HEK293 (cell line): Measurements from ENCODE around the gene OST4.
A peak's percentile ranks its signal among the peaks of the same experiment; 100 is the strongest.

Experiments
- CTCF ChIA-PET: fragments of 350-600 bp; formaldehyde crosslinking; extraction: SDS; loops from one replicate; lab custom pipeline; 2021; ENCODE audit warnings: antibody characterized with exemption; lab: Yijun Ruan, JAX
- POLR2A ChIA-PET: fragments of 300-600 bp; formaldehyde crosslinking; extraction: SDS; loops from one replicate; lab custom pipeline; 2020; ENCODE audit warnings: antibody characterized with exemption, inconsistent platforms; lab: Yijun Ruan, JAX
- H3K27ac ChIP-seq: fragments of 200-500 bp; sonication (Bioruptor generic); 2 replicates; pipeline ENCODE4 v1.5.1; 2014; ENCODE audit warnings: low read depth, low read length, control low read depth, inconsistent platforms; ENCODE audit errors: extremely low read depth
- H3K36me3 ChIP-seq, 2 experiments: fragments of 200-500 bp in 1 of 2; sonication (Bioruptor generic) in 1 of 2; 1 replicate in 1 of 2; 2 replicates in 1 of 2; pipeline ENCODE4 v1.5.1; 2014 to 2017; ENCODE audit warnings: inconsistent platforms in 2 of 2, low read length in 2 of 2; ENCODE audit not compliant: control insufficient read depth in 2 of 2, insufficient read depth in 1 of 2
- H3K4me1 ChIP-seq: fragments of 200-500 bp; sonication (Bioruptor generic); 2 replicates; pipeline ENCODE4 v1.5.1; 2014; ENCODE audit warnings: mild to moderate bottlenecking, low read length, inconsistent platforms; ENCODE audit not compliant: control insufficient read depth, insufficient read depth
- H3K4me3 ChIP-seq: 2 replicates; pipeline ENCODE4 v1.5.1; 2011; ENCODE audit warnings: low read depth, mild to moderate bottlenecking, control low read depth, low read length, moderate library complexity
- H3K9me3 ChIP-seq: fragments of 200-500 bp; sonication (Bioruptor generic); 2 replicates; pipeline ENCODE4 v1.5.1; 2014; ENCODE audit warnings: low read depth, low read length, inconsistent platforms; ENCODE audit not compliant: control insufficient read depth, insufficient read depth
- EGR2 ChIP-seq: fragments of 450-650 bp; formaldehyde crosslinking; IDR thresholded peaks from 2 replicates; pipeline ENCODE4 v1.5.1; 2016; ENCODE audit warnings: low read depth, missing biosample characterization, missing genetic modification characterization
- GLI2 ChIP-seq: fragments of 450-650 bp; formaldehyde crosslinking; IDR thresholded peaks from 2 replicates; pipeline ENCODE4; 2017; ENCODE audit warnings: missing biosample characterization, missing genetic modification characterization, low read depth, borderline replicate concordance
- GLIS2 ChIP-seq: fragments of 450-650 bp; formaldehyde crosslinking; IDR thresholded peaks from 2 replicates; pipeline ENCODE4 v1.5.1; 2016; ENCODE audit warnings: missing biosample characterization, missing genetic modification characterization
- HOXA7 ChIP-seq: sonication (generic); formaldehyde crosslinking; IDR thresholded peaks from 2 replicates; pipeline ENCODE4 v1.8.1; 2022; ENCODE audit warnings: missing genetic modification reagents, borderline replicate concordance
- HOXC10 ChIP-seq: sonication (generic); formaldehyde crosslinking; IDR thresholded peaks from 2 replicates; pipeline ENCODE4 v1.8.1; 2023; ENCODE audit warnings: mild to moderate bottlenecking, missing genetic modification reagents
- IKZF3 ChIP-seq: fragments of 450-650 bp; IDR thresholded peaks from 2 replicates; pipeline ENCODE4 v1.5.0; 2018; ENCODE audit warnings: missing biosample characterization, mild to moderate bottlenecking, missing genetic modification characterization, moderate library complexity
- MYNN ChIP-seq: fragments of 450-650 bp; formaldehyde crosslinking; IDR thresholded peaks from 2 replicates; pipeline ENCODE4 v1.5.1; 2016; ENCODE audit warnings: missing biosample characterization, missing genetic modification characterization, borderline replicate concordance
- PATZ1 ChIP-seq: fragments of 450-650 bp; formaldehyde crosslinking; IDR thresholded peaks from 2 replicates; pipeline ENCODE4 v1.5.1; 2016; ENCODE audit warnings: missing biosample characterization, missing genetic modification characterization
- PBX3 ChIP-seq: sonication (generic); formaldehyde crosslinking; IDR thresholded peaks from 2 replicates; pipeline ENCODE4 v1.8.1; 2022; ENCODE audit warnings: mild to moderate bottlenecking, moderate library complexity, missing genetic modification reagents
- SCRT1 ChIP-seq: fragments of 450-650 bp; formaldehyde crosslinking; IDR thresholded peaks from 2 replicates; pipeline ENCODE4 v1.5.1; 2016; ENCODE audit warnings: missing biosample characterization, missing genetic modification characterization, borderline replicate concordance
- SETDB1 ChIP-seq: IDR thresholded peaks from one replicate; pipeline ENCODE4 v1.6.1; 2017; ENCODE audit warnings: mild to moderate bottlenecking, low read length, moderate library complexity, mixed read lengths; ENCODE audit not compliant: insufficient read length
- SP2 ChIP-seq: fragments of 450-650 bp; formaldehyde crosslinking; IDR thresholded peaks from 2 replicates; pipeline ENCODE4 v1.5.1; 2016; ENCODE audit warnings: missing biosample characterization, missing genetic modification characterization
- ZBTB20 ChIP-seq: fragments of 450-650 bp; formaldehyde crosslinking; IDR thresholded peaks from 2 replicates; pipeline ENCODE4 v1.5.1; 2016; ENCODE audit warnings: missing biosample characterization, missing genetic modification characterization
- ZBTB6 ChIP-seq: fragments of 450-650 bp; formaldehyde crosslinking; IDR thresholded peaks from 2 replicates; pipeline ENCODE4 v1.5.1; 2017; ENCODE audit warnings: missing biosample characterization, missing genetic modification characterization
- ZBTB8A ChIP-seq: fragments of 450-650 bp; formaldehyde crosslinking; IDR thresholded peaks from 2 replicates; pipeline ENCODE4 v1.5.1; 2016; ENCODE audit warnings: missing biosample characterization, missing genetic modification characterization
- ZFHX2 ChIP-seq: fragments of 450-650 bp; formaldehyde crosslinking; conservative IDR thresholded peaks from 2 replicates; pipeline ENCODE4 v1.5.1; 2016; ENCODE audit warnings: missing biosample characterization, missing genetic modification characterization
- ZNF10 ChIP-seq: fragments of 450-650 bp; formaldehyde crosslinking; IDR thresholded peaks from 2 replicates; pipeline ENCODE4 v1.5.1; 2017; ENCODE audit warnings: missing biosample characterization, missing genetic modification characterization
- ZNF114 ChIP-seq: fragments of 450-650 bp; formaldehyde crosslinking; IDR thresholded peaks from 2 replicates; pipeline ENCODE4 v1.5.0; 2017; ENCODE audit warnings: missing biosample characterization, missing genetic modification characterization
- ZNF157 ChIP-seq: fragments of 450-650 bp; formaldehyde crosslinking; IDR thresholded peaks from 2 replicates; pipeline ENCODE4 v1.5.1; 2016; ENCODE audit warnings: missing biosample characterization, missing genetic modification characterization
- ZNF169 ChIP-seq: fragments of 450-650 bp; formaldehyde crosslinking; IDR thresholded peaks from 2 replicates; pipeline ENCODE4 v1.5.1; 2016; ENCODE audit warnings: missing biosample characterization, missing genetic modification characterization
- ZNF184 ChIP-seq: fragments of 450-650 bp; IDR thresholded peaks from 2 replicates; pipeline ENCODE4 v1.5.1; 2018; ENCODE audit warnings: missing biosample characterization, mild to moderate bottlenecking, missing genetic modification characterization
- ZNF221 ChIP-seq: fragments of 450-650 bp; formaldehyde crosslinking; IDR thresholded peaks from 2 replicates; pipeline ENCODE4 v1.5.1; 2017; ENCODE audit warnings: missing biosample characterization, missing genetic modification characterization, borderline replicate concordance
- ZNF248 ChIP-seq: fragments of 450-650 bp; formaldehyde crosslinking; IDR thresholded peaks from 2 replicates; pipeline ENCODE4 v1.5.1; 2017; ENCODE audit warnings: missing biosample characterization, missing genetic modification characterization
- ZNF292 ChIP-seq: fragments of 450-650 bp; formaldehyde crosslinking; IDR thresholded peaks from 2 replicates; pipeline ENCODE4 v1.5.1; 2016; ENCODE audit warnings: low read depth, missing biosample characterization, missing genetic modification characterization, borderline replicate concordance
- ZNF37A ChIP-seq: fragments of 450-650 bp; IDR thresholded peaks from 2 replicates; pipeline ENCODE4 v1.5.1; 2018; ENCODE audit warnings: missing biosample characterization, missing genetic modification characterization
- ZNF521 ChIP-seq: fragments of 450-650 bp; formaldehyde crosslinking; IDR thresholded peaks from 2 replicates; pipeline ENCODE4 v1.5.1; 2017; ENCODE audit warnings: missing biosample characterization, mild to moderate bottlenecking, missing genetic modification characterization
- ZNF530 ChIP-seq: fragments of 450-650 bp; formaldehyde crosslinking; IDR thresholded peaks from 2 replicates; pipeline ENCODE4 v1.5.1; 2016; ENCODE audit warnings: low read depth, missing biosample characterization, missing genetic modification characterization
- ZNF555 ChIP-seq: fragments of 450-650 bp; formaldehyde crosslinking; conservative IDR thresholded peaks from 2 replicates; pipeline ENCODE4 v1.5.1; 2017; ENCODE audit warnings: missing biosample characterization, mild to moderate bottlenecking, missing genetic modification characterization, inconsistent platforms
- ZNF596 ChIP-seq: fragments of 450-650 bp; IDR thresholded peaks from 2 replicates; pipeline ENCODE4 v1.5.0; 2018; ENCODE audit warnings: missing biosample characterization, mild to moderate bottlenecking, missing genetic modification characterization, moderate library complexity
- ZNF664 ChIP-seq: fragments of 450-650 bp; formaldehyde crosslinking; IDR thresholded peaks from 2 replicates; pipeline ENCODE4 v1.5.1; 2016; ENCODE audit warnings: missing biosample characterization, missing genetic modification characterization
- ZNF701 ChIP-seq: fragments of 450-650 bp; formaldehyde crosslinking; IDR thresholded peaks from 2 replicates; pipeline ENCODE4 v1.5.1; 2016; ENCODE audit warnings: missing biosample characterization, missing genetic modification characterization
- ZNF707 ChIP-seq: fragments of 450-650 bp; formaldehyde crosslinking; IDR thresholded peaks from 2 replicates; pipeline ENCODE4 v1.5.1; 2016; ENCODE audit warnings: missing biosample characterization, missing genetic modification characterization
- ZNF76 ChIP-seq: fragments of 450-650 bp; formaldehyde crosslinking; IDR thresholded peaks from 2 replicates; pipeline ENCODE4; 2016; ENCODE audit warnings: low read depth, missing biosample characterization, missing genetic modification characterization, borderline replicate concordance
- ZNF791 ChIP-seq: fragments of 450-650 bp; formaldehyde crosslinking; IDR thresholded peaks from 2 replicates; pipeline ENCODE4 v1.5.1; 2016; ENCODE audit warnings: missing biosample characterization, missing genetic modification characterization
- ZNF792 ChIP-seq: fragments of 450-650 bp; formaldehyde crosslinking; IDR thresholded peaks from 2 replicates; pipeline ENCODE4 v1.5.1; 2016; ENCODE audit warnings: missing biosample characterization, missing genetic modification characterization
- ZNF830 ChIP-seq: fragments of 450-650 bp; IDR thresholded peaks from 2 replicates; pipeline ENCODE4 v1.5.0; 2018; ENCODE audit warnings: missing biosample characterization, missing genetic modification characterization, low read depth, mild to moderate bottlenecking, moderate library complexity
- ZNF837 ChIP-seq: fragments of 450-650 bp; formaldehyde crosslinking; IDR thresholded peaks from 2 replicates; pipeline ENCODE4 v1.5.1; 2016; ENCODE audit warnings: missing biosample characterization, missing genetic modification characterization

Gene OST4

GRCh38 chr2:27086090-27086723, 14.8 kb upstream of the OST4 start:
- Histone ChIP-seq H3K27ac (peak overlapping the region; percentile 72), H3K4me3 (peak overlapping the region; percentile 46), H3K9me3 (no peaks in the 10 kb centered on the region), H3K36me3 (peaks cover 0 to 7% of the 10 kb centered on the region in 2 experiments; a peak in 1 of 3 replicates), H3K4me1 (peaks cover 8% of the 10 kb centered on the region)
- CTCF ChIA-PET, result interaction anchor here (0.6 to 3.3 kb wide), 8 partner anchors 12 to 897 kb away, joined by 3 to 44 read pairs (median 4); no protein-coding TSS in a partner anchor
- POLR2A ChIA-PET, result interaction anchor here (0.8 to 2.8 kb wide), 4 partner anchors 10 to 124 kb away, joined by 3 to 11 read pairs (median 5); partner anchors contain the start of genes AGBL5 and OST4
- no peak for TF ChIP-seq SETDB1
- TF ChIP-seq EGR2, result peak; percentile 39; the same call in 1 of the 2 replicates
- no peak for TF ChIP-seq ZNF292 (tag by site-specific recombination)
- no peak for TF ChIP-seq GLI2 (tag by site-specific recombination)
- TF ChIP-seq MYNN (tag by site-specific recombination), result no peak
- no peak for TF ChIP-seq ZNF530 (tag by site-specific recombination)
- TF ChIP-seq SCRT1 (tag by site-specific recombination), result no peak
- TF ChIP-seq HOXA7 (CRISPR knock-in tag), result no peak
- TF ChIP-seq ZNF221 (tag by site-specific recombination), result no peak
- TF ChIP-seq GLIS2, result peak; percentile 64
- no peak for TF ChIP-seq ZNF792 (tag by site-specific recombination)
- TF ChIP-seq PATZ1, result 0 out of 2 replicates have a peak, but pooled peaks have one; percentile 17
- peak; percentile 22 for TF ChIP-seq PBX3 (CRISPR knock-in tag)
- no peak for TF ChIP-seq ZNF157 (tag by site-specific recombination)
- TF ChIP-seq ZNF596 (tag by site-specific recombination), result no peak
- TF ChIP-seq ZFHX2 (tag by site-specific recombination), result peak; percentile 54
- TF ChIP-seq ZNF114, result no peak
- peak; percentile 86; the same call in 1 of the 2 replicates for TF ChIP-seq ZBTB6 (tag by site-specific recombination)
- no peak for TF ChIP-seq ZNF701
- no peak; the same call in 1 of the 2 replicates for TF ChIP-seq ZBTB20 (tag by site-specific recombination)
- no peak for TF ChIP-seq ZNF521
- TF ChIP-seq ZNF76 (tag by site-specific recombination), result 0 out of 2 replicates have a peak, but pooled peaks have one; percentile 12
- no peak for TF ChIP-seq IKZF3
- no peak for TF ChIP-seq ZNF837
- no peak for TF ChIP-seq ZNF169 (tag by site-specific recombination)
- peak; percentile 90 for TF ChIP-seq ZBTB8A (tag by site-specific recombination)
- peak; percentile 63; the same call in 1 of the 2 replicates for TF ChIP-seq ZNF10 (tag by site-specific recombination)
- no peak for TF ChIP-seq ZNF248 (tag by site-specific recombination)
- TF ChIP-seq HOXC10 (CRISPR knock-in tag), result 0 out of 2 replicates have a peak, but pooled peaks have one; percentile 55
- 0 out of 2 replicates have a peak, but pooled peaks have one; percentile 12 for TF ChIP-seq SP2 (tag by site-specific recombination)
- no peak for TF ChIP-seq ZNF664 (tag by site-specific recombination)
- TF ChIP-seq ZNF707 (tag by site-specific recombination), result no peak
- no peak for TF ChIP-seq ZNF555 (tag by site-specific recombination)
- TF ChIP-seq ZNF184 (tag by site-specific recombination), result peak; percentile 11; the same call in 1 of the 2 replicates
- no peak for TF ChIP-seq ZNF37A (tag by site-specific recombination)
- no peak for TF ChIP-seq ZNF830 (tag by site-specific recombination)
- no peak for TF ChIP-seq ZNF791 (tag by site-specific recombination)
